Activated CD4-positive, alpha-beta T cell treated with anti-CD3 and anti-CD28 coated beads, Interleukin-2, amount 10 ng/mL, durations not matched to agents 24 days and 14 days (primary cell): Measurements from ENCODE around the gene PLPP4. TPM values are rescaled to one million over a fixed set of nuclear protein-coding genes. Genes with fewer than 3 reads are reported as not detected.

Experiments used
- DNase-seq: peaks from one replicate; pipeline ENCODE4 v3.0.0; 2022
- H3K27ac Mint-ChIP-seq: one replicate; pipeline ENCODE4 v1.8.0; 2022; ENCODE audit warnings: mild to moderate bottlenecking, mixed read lengths
- H3K27me3 Mint-ChIP-seq: one replicate; pipeline ENCODE4 v1.8.0; 2022; ENCODE audit warnings: mixed read lengths
- H3K36me3 Mint-ChIP-seq: one replicate; pipeline ENCODE4 v1.8.0; 2022; ENCODE audit warnings: low read depth, mild to moderate bottlenecking, mixed read lengths
- H3K4me1 Mint-ChIP-seq: one replicate; pipeline ENCODE4 v1.8.0; 2021; ENCODE audit warnings: mixed read lengths
- H3K4me3 Mint-ChIP-seq: one replicate; pipeline ENCODE4 v1.8.0; 2022; ENCODE audit warnings: mild to moderate bottlenecking, moderate library complexity, mixed read lengths
- H3K9me3 Mint-ChIP-seq: one replicate; pipeline ENCODE4 v1.8.0; 2021; ENCODE audit warnings: mixed read lengths
- intact Hi-C: fragments of 100-400 bp; cut with micrococcal nuclease; formaldehyde crosslinking; loops from one replicate; pipeline ENCODE4 v1.15.1; 2023
- total RNA-seq: library from RNA; stranded (reverse); gene quantifications from 2 replicates; pipeline ENCODE4 v1.2.3, GENCODE V29; 2022

Gene PLPP4
- total RNA-seq, 1 donor from 2014 or later: not detected

DNA sequence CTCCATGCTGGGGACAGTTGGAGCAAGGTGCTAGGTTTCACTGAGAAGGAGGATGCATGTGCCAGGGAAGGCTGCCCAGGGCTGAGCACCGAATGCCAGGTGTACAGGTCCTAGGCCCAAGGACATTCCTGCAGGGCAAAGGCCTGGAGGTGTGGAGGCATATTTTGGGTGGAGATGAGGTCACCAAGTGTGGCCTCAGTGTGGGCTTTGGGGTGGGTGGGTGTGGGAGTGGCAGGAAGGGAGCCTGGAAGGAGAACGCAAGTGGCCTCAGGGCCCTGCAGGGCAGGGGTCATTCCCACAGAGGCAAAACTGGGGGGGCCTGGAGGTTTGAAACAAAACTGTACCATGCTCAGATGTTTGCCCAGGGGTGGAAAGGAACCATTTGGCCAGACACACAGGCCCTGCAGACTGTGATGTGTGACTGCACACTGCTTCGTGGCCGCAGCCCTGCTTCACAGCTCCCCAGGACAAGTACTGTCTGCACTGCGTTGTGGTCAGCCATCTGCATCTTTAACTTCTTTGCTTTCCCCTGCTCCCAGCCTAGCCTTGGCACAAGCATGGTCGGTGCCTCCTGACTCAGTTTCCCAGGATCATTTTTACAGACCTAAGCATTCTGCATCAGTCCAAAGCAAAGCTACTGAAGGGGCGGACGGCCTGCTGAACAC is 5.1 kb downstream of the PLPP4 start:
- intact Hi-C loops: no loop called here
- Mint-ChIP-seq H3K4me3 (no peak overlapping the region), H3K4me1 (no peaks in the 10 kb centered on the region), H3K27ac (no peak overlapping the region), H3K36me3 (no peaks in the 10 kb centered on the region), H3K27me3 (peaks cover 18% of the 10 kb centered on the region), H3K9me3 (no peaks in the 10 kb centered on the region)
- DNase-seq: peak; percentile 37

DNA sequence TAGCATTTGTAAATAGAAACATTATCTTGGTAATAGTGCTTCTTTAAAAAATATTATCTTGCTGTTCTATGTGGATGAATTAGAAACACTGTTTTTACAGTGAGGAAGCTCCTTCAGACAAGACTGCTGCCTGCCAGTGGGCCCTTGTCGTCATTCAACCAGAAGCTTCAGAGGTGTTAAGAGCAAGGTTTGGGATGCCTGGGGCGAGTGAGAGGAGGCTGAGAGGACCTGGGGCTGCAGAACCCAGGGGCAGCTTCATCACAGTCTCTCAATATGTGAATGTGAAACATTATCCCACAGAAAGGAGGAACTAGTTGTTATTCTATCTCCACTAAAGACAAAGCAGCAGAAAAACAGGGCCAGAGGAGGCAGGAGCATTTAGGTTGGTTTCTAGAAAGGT is 8.1 kb downstream of the PLPP4 start:
- H3K4me3 Mint-ChIP-seq: no peak overlapping the region
- H3K27ac Mint-ChIP-seq: no peak overlapping the region
- H3K27me3 Mint-ChIP-seq: no peaks in the 10 kb centered on the region
- DNase-seq: no peak
- intact Hi-C loops: no loop called here
- H3K4me1 Mint-ChIP-seq: no peaks in the 10 kb centered on the region
- H3K36me3 Mint-ChIP-seq: no peaks in the 10 kb centered on the region
- H3K9me3 Mint-ChIP-seq: no peaks in the 10 kb centered on the region

DNA sequence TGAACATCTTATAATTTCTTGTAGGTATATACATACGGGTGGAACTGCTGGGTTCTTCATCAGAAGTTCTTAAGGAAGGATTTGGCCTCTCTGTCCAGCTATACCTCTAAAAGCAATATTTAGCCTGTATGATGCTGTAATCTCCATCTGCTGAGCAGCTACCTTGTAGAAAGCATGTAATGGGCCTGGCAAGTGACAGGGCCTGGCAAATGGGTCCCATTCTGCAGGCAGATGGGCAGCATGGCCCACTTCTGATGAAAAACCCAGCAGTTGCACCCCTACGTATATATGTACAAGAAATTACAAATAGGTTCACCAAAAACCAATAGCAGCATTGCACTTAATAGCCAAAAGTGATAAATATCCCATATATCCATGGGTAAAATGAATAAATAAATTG is 9.0 kb downstream of the PLPP4 start:
- DNase-seq: peak; percentile 35
- intact Hi-C loops: no loop called here
- Mint-ChIP-seq H3K4me1 (no peaks in the 10 kb centered on the region), H3K9me3 (no peaks in the 10 kb centered on the region), H3K27ac (no peak overlapping the region), H3K27me3 (no peaks in the 10 kb centered on the region), H3K4me3 (no peak overlapping the region), H3K36me3 (no peaks in the 10 kb centered on the region)

DNA sequence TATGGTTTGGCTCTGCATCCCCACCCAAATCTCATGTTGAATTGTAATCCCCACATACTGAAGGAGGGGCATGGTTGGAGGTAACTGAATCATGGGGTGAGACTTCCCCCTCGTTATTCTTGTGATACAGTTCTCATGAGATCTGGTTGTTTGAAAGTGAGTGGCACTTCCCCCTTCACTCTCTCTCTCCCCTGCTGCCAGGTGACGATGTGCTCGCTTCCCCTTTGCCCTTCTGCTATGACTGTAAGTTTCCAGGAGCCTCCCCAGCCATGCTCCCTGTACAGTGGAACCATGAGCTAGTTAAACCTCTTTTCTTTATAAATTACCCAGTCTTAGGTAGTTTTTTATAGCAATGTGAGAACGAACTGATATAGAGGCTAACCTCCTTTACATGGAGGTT is 16.6 kb downstream of the PLPP4 start:
- Mint-ChIP-seq H3K4me3 (no peak overlapping the region), H3K27ac (no peak overlapping the region), H3K9me3 (no peaks in the 10 kb centered on the region), H3K27me3 (no peaks in the 10 kb centered on the region), H3K4me1 (no peaks in the 10 kb centered on the region), H3K36me3 (no peaks in the 10 kb centered on the region)
- intact Hi-C loops: no loop called here
- DNase-seq: no peak

DNA sequence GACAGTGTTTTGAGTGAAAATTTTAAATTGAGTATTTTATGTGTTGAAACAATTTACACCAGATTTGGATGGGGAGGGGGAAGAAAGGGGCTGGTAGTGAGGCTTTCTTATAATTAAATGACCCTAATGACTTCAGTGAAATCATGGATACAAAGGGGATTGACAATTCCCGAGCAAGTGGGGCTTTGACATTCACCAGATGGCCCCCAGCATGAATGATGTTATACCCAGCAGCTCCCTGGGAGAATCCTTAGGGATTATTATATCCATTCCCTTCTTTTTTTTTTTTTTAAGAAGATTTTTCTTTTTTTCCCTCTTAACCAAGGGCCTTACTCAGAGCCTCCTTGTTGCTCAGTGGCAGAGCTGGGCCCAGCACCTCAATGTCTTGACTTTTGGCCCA is 17.9 kb downstream of the PLPP4 start:
- no peaks in the 10 kb centered on the region for H3K27me3 Mint-ChIP-seq
- H3K9me3 Mint-ChIP-seq: no peaks in the 10 kb centered on the region
- DNase-seq: no peak
- intact Hi-C loops: no loop called here
- no peaks in the 10 kb centered on the region for H3K4me1 Mint-ChIP-seq
- H3K4me3 Mint-ChIP-seq: no peak overlapping the region
- no peak overlapping the region for H3K27ac Mint-ChIP-seq
- H3K36me3 Mint-ChIP-seq: no peaks in the 10 kb centered on the region

DNA sequence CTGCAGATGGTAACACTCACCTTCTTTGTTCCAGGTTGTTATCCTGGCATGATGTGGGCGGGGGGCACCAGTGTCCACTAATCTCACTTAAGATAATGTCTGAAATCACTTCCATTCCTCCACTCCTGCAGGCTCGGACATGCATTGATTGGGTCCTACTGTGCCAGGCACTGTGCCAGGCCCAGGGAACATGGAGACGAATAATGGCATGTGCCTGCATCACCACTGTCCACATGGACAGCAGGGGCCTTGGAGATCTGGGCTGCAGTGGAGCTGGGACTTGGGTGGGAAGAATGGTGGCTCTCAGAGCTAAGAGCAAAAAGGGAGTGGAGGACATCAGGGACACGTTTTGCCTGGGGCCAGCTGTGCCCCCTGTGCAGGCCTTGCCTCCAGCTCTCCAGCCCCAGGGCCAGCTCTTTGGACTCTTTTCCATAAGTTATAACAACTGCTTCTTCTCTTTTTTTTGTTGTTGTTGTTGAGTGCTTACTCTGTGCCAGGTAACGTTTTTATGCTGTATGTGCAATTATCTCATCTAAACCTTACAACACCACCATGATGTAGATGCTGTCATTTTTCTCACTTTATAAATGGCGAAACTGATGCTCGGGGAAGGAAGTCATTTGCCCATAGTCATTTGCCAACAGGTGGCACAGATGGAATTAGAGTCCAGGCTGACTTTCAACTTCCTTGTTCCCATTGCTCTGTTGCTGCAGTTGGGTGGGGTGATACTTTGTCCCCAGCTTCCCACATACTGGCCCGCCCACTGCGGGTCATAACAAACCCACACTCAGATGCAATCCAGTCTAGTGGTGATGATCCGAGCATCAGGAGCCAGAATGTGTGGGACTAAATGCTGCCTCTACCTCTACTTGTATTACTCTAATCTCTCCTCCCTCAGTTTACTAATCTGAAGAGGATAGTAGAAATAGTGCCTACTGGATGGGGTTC is 19.1 kb downstream of the PLPP4 start:
- Mint-ChIP-seq H3K9me3 (no peaks in the 10 kb centered on the region), H3K4me3 (no peak overlapping the region), H3K27me3 (no peaks in the 10 kb centered on the region), H3K4me1 (no peaks in the 10 kb centered on the region), H3K36me3 (no peaks in the 10 kb centered on the region), H3K27ac (no peak overlapping the region)
- intact Hi-C loops: no loop called here
- no peak for DNase-seq

DNA sequence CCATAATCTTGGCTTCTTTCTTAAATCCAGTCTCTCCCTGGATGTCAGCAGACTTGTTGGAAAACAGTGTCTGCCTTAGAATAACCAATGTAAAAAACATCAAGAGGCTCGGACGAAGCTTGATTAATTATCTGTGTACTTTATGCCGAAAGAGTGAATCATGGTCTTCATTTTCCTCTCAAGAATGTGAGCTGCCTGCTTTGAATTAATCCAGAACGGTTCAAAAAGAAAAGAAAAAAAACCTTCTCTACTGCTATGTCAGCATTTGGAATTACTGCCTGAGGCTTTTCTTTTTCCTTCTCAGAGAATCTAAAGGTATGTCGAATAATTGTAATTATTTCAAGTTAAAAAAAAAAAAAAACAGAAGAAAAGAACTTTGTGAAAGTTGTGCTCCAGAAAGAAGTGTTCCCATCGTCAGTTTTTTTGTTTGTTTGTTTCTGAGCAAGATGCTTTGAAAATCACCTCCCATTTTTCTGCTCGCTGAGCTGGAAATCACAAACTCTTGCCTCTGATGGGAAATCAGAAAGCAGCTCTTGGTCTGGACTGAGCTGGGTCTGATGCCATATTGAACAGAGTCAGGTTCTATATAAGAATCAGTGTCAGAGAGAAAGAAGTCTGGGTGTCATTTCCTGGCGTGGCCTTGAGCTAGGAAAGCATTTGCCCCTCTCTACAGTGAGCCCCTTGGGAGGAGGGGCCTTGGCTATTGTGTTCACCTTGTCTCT is 20.2 kb downstream of the PLPP4 start:
- no peaks in the 10 kb centered on the region for H3K4me1 Mint-ChIP-seq
- H3K27me3 Mint-ChIP-seq: no peaks in the 10 kb centered on the region
- no peak overlapping the region for H3K4me3 Mint-ChIP-seq
- DNase-seq: no peak
- no peaks in the 10 kb centered on the region for H3K36me3 Mint-ChIP-seq
- H3K9me3 Mint-ChIP-seq: no peaks in the 10 kb centered on the region
- intact Hi-C loops: no loop called here
- H3K27ac Mint-ChIP-seq: no peak overlapping the region

DNA sequence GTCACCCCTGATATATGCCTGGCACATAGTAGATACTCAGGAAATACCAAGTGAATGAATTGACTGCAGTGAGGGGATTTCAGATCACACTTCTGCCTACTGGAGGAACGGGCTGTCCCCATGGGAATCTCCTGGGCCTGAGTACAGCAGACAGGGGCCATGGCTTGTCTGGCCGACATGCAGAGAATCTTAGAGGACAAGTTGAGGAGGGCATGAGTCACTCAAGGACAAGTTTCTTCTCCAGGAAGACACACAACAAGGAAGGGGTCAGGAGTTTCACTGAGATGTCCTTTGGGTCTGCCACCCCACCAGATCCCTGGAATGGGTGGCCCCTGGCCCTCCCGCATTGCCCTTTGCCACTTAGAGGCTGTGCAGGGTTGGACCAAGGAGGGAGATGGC is 20.7 kb downstream of the PLPP4 start:
- Mint-ChIP-seq H3K9me3 (no peaks in the 10 kb centered on the region), H3K27ac (no peak overlapping the region), H3K36me3 (no peaks in the 10 kb centered on the region)

DNA sequence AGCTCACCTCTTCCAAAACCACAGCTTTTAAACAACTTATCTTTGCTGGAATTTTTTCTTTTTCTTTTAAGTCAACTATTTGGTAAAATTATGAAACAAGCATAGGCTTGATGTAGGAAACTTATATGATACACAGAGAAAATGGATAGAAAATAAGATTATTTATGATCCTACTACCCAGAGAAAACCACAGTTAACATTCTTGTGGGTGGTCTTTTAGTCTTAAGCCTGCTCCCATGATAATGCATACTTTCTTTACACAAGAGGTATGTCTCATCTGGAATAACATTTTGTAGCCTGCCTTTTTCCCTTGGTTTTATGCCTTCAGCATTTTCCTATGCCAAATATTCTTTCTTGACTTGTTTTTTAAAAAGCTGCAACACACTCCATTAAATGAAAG is 21.4 kb downstream of the PLPP4 start:
- Mint-ChIP-seq H3K27ac (no peak overlapping the region), H3K9me3 (no peaks in the 10 kb centered on the region), H3K4me3 (no peak overlapping the region), H3K27me3 (no peaks in the 10 kb centered on the region), H3K36me3 (no peaks in the 10 kb centered on the region), H3K4me1 (no peaks in the 10 kb centered on the region)
- intact Hi-C loops: no loop called here
- no peak for DNase-seq

More for the DNA sequence above, 20.7 kb downstream of the PLPP4 start:
- no peak for DNase-seq
- H3K4me3 Mint-ChIP-seq: no peak overlapping the region
- no peaks in the 10 kb centered on the region for H3K27me3 Mint-ChIP-seq
- intact Hi-C loops: no loop called here
- no peaks in the 10 kb centered on the region for H3K4me1 Mint-ChIP-seq

DNA sequence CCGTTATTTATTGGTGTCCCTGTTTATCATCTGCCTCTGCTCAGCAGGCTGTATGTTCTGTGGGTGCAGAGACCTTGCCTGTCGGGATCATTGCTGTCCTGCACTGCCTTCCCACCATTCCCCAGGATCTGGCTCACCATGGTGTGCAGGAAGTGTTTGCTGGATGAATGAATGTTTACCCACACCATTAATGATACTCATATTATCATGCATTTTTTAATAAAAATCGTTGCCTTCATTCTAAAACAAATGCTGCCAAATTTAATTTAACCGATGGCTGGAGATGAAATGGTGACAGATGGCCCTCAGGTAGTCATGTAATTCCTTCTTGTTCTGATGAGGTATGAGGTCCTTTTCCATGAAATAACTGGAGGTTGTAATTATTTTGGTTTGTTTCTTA is 22.5 kb downstream of the PLPP4 start:
- intact Hi-C loops: no loop called here
- Mint-ChIP-seq H3K4me3 (no peak overlapping the region), H3K9me3 (no peaks in the 10 kb centered on the region), H3K4me1 (no peaks in the 10 kb centered on the region), H3K27me3 (no peaks in the 10 kb centered on the region), H3K36me3 (no peaks in the 10 kb centered on the region), H3K27ac (no peak overlapping the region)
- no peak for DNase-seq

DNA sequence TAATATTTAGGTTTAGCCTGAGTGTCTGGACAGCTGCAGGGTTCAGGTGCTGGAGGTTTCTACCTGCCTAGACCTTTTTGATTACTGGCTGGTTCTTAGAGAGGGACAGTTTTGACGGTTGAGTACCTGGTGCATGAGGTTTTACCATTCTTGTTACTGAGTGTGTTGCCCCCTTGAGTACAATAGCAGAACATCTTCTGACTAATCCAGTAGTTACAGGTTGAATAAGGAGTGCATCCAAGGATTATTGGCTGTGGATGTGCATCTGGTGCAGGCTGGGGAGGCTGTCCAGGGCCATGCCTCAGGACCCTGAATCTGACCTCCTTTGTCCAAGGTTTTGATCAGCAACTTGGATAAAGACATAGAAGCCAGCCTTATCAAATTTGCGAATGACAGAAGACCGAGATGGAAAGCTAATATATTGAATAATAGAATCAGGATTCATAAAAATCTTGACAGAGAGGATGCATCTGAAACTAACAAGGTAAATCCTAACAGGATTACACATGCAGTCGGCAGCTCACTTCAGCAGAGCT is 23.1 kb downstream of the PLPP4 start:
- Mint-ChIP-seq H3K27ac (no peak overlapping the region), H3K4me3 (no peak overlapping the region), H3K36me3 (no peaks in the 10 kb centered on the region), H3K9me3 (no peaks in the 10 kb centered on the region), H3K27me3 (no peaks in the 10 kb centered on the region), H3K4me1 (no peaks in the 10 kb centered on the region)
- intact Hi-C loops: no loop called here
- DNase-seq: no peak

DNA sequence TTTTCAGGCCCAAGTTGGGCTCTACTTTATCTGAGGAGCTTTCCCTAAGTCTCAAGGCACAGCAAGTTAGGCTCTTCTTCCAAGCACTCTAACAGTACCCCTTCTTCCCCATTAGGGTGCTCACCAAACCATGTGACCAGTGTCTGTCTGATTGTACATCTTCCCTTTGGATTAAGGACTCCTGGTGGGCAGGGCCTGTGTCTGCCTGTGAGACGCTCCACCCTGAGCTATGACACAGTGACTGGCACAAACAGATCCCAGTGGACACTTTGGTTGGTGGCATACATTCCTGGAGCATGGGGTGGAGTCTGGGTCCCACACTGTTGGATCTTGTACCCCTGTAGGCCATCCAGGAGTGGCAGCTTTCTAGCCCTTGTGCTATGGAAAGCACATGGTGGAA is 23.8 kb downstream of the PLPP4 start:
- H3K4me1 Mint-ChIP-seq: no peaks in the 10 kb centered on the region
- no peaks in the 10 kb centered on the region for H3K36me3 Mint-ChIP-seq
- no peak for DNase-seq
- intact Hi-C loops: no loop called here
- no peak overlapping the region for H3K4me3 Mint-ChIP-seq
- H3K27me3 Mint-ChIP-seq: no peaks in the 10 kb centered on the region
- no peak overlapping the region for H3K27ac Mint-ChIP-seq
- H3K9me3 Mint-ChIP-seq: no peaks in the 10 kb centered on the region

DNA sequence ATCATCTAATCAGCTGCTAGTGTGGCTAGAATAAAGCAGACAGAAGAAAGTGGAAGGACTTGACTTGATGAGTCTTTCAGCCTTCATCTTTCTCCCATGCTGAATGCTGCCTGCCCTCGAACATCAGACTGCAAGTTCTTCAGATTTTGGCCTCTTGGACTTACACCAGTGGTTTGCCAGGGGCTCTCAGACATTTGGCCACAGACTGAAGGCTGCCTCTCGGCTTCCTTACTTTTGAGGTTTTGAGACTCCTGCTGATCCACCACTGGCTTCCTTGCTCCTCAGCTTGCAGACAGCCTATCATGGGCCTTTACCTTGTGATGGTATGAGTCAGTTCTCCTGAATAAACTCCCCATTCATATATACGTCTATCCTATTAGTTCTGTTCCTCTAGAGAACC is 26.0 kb downstream of the PLPP4 start:
- no peaks in the 10 kb centered on the region for H3K4me1 Mint-ChIP-seq
- H3K36me3 Mint-ChIP-seq: no peaks in the 10 kb centered on the region
- no peak overlapping the region for H3K27ac Mint-ChIP-seq
- no peak overlapping the region for H3K4me3 Mint-ChIP-seq
- DNase-seq: no peak
- intact Hi-C loops: no loop called here
- H3K27me3 Mint-ChIP-seq: no peaks in the 10 kb centered on the region
- H3K9me3 Mint-ChIP-seq: no peaks in the 10 kb centered on the region
